HG03354 (cell line): ENCODE measurements around the gene NUDT7.

Source experiments
- ATAC-seq: cut with Tn5 transposase; IDR thresholded peaks from one replicate; pipeline ENCODE4 v1.9.1; 2021; ENCODE audit warnings: mild to moderate bottlenecking; ENCODE audit not compliant: unreplicated experiment, poor library complexity, severe bottlenecking

NUDT7 gene

DNA sequence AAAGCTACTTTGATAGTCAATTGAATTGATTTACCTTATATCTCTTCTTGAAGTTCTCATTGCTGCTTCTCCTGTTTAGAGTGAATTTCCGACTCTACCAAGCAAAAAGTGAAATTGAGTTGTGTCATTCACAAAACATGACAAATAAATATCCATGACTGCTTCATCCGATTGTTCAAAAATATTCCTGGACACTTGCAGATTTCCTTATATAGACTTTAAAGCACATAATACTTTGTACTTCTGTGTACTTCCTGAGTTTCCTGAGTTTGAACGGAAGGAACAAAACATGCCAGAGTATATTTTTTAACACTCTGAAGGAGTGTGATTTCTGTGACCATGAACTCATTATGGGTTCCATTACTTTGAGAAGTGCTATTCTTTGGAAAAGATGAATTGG is 45.5 kb downstream of the NUDT7 start:
- no peak for ATAC-seq

DNA sequence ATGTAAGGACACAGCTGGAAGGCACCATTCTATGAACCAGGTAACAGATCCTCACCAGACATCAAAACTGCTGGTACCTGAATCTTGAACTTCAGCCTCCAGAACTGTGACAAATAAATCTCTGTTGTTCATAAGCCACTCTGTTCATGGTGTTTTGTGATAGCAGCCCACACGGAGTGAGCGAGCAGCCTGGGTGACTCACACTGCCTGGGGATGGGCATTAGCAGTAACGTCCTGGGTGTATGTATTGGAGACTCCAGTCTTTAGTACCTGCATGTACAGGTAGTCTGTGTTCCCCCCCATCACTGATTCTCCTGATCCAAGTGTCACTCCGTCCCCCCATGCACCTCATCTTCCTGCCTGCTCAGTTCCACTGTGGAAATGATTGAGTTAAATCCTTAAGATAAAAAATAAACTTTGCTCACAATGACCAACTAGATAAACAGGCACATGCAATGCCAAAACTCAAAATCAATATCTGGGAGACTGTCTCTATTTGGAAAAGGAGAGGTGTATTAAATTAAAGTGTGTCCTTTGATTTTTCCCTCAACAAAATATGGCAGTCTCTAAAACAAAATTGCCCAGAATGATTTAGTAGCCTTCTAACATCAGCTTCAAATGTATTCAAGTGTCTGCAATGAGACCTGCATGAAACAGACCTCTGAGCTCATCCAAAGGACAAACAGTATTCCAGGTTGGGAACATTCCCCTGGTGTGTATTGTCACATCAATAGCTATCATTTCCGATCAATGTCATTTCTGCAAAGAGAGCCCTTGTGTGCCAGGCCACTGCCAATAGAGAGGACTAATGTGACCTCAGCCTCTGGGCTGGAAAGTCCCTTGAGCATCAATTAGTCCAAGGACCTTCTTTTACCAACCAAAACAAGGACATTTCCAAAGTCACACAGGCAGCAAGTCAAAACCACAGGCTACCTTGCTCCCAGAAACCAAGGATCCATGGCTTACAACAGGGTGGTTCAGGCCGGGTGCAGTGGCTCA is 53.9 kb downstream of the NUDT7 start:
- ATAC-seq: no peak

DNA sequence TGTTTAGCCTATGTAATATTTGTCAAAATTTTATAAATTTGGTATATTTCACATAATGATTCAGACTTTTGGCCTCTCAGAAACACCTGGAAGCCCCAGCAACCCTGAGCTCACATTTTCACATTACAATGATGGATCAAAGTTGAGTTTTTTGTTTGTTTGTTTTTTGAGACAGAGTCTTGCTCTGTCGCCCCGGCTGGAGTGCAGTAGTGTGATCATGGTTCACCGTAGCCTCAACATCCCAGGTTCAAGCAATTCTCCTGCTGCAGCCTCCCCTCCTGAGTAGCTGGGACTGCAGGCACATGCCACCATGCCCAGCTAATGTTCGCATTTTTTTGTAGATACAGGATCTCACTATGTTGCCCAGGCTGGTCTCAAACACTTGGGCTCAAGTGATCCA is 55.4 kb downstream of the NUDT7 start:
- no peak for ATAC-seq

DNA sequence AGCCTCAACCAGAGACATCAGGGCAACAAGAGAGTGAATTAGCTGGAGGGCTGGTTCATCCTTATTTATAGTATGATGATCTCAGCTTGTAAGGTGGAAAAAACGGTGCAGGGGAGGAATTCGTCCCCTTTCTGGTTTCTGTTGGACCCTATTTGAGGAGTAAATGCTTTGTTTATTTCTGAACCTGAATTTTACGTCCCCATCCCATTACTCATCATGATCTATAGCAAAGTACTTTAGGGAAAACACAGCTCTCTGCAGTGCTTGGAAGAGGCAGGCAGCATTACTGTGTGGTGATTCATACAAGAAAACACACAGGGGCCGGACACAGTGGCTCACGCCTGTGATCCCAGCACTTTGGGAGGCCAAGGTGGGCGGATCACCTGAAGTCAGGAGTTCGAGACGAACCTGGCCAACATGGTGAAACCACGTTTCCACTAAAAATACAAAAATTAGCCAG is 58.1 kb downstream of the NUDT7 start:
- ATAC-seq: no peak

DNA sequence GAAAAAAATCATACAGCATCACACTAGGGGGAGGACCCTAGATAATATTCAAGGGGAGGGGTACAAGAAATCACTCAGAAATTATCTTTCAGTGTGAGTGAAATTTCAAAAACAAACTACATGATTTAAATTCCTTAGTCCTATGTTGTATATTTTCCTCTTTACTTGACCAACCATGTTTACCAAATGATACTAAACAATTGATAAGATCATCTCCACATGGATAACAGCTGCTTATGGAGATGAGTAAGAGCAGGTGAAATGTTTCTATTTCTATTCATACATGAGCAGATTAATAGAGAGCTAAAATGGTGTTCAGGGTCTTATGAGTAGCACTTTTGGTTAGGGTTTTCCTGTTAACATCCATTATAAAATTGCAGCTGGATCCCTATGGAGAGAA is 58.8 kb downstream of the NUDT7 start:
- ATAC-seq: no peak

DNA sequence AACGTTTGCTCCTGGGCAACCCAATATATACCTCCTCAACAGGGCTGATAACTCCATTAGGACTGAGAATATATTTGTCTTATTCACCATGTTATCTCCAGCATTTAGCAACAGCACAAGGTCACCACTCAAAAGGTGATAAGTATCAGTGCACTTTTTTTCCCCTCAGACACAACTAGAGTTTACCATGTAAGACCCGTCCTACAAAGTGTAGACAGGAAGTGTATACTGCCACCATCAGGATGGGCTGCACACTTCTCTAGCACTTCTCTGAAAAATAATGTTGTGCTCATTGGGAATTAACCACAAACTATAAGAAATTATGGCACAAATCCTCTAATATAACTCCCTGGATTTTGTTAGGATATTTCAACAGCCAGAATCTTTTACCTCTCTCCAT is 60.4 kb downstream of the NUDT7 start:
- no peak for ATAC-seq

DNA sequence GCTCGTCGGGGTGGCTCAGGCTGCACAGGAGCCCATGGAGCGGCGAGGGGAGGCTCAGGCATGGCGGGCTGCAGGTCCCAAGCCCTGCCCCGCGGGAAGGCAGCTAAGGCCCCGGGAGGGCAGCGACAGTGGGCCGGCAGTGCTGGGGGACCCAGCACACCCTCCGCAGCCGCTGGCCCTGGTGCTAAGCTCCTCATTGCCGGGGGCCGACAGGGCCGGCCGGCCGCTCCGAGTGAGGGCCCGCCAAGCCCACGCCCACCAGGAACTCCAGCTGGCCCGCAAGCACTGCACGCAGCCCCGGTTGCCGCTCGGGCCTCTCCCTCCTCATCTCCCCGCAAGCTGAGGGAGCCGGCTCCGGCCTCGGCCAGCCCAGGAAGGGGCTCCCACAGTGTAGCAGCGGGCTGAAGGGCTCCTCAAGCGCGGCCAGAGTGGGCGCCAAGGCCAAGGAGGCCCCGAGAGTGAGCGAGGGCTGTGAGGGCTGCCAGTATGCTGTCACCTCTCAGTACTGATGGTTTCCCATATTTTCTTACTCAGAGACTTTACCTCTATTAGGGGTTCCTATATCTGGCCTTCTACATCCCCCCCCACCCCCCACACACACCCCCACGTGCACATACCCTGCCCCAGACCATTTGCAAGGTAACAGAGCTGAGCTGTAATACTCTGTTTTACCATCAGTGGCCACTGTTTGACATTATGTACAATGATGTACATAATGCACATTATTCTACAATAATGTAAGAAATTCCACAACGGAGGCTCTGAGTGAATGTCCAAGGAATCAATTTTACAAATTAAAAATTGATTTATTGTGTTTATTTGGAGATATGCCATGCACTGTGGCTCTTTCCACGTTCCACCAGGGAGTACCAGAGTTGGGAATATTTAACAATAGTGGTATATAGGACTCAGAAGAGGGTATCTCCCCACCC is 62.4 kb downstream of the NUDT7 start:
- no peak for ATAC-seq

DNA sequence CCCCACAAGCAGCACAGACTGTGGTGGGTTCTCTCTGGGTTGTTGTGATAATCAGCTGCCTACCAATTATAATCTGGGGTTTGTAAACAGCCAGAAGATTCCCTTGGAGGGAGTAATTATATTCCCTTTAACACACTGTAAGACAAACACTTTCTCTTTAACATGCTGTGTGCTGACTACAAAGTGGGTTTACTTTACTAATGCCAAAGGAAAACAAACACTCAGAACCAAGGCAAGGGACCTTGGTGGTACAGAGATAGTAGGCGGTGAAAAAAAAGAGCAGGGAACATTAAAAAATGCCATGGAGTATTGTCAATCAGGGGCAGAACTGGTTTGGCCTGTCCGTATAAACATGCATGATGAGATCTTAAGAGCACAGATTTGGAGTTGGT is 63.1 kb downstream of the NUDT7 start:
- no peak for ATAC-seq

DNA sequence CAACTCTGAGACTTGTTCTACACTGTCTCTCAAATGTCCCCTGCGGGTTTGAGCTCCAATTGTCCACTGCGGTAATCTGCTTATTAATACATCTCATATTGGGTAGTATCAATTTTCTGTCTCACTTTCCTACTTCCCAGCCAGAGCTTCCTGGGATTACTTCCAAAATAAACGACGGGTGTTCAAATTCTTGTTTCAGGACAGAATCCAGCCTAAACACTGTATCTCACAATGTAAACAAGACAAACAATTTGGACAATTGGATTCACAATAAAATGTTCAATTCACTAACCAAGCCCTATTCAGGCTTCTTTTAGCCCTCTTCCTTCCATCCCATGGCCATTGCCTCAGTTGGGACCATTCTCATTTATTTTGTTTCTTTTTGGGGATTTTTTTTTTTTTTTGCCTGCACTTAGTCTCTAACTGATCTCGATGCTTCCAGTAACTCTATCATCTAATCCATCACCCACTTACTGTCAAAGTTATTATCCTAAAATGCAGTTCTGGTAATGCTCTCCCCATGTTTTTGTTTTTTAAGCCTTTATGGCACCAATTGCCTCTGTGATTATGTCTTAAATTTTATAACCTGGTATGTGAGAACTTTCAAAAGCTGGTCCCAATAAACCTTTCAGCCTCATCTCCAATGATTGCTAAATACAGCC is 64.0 kb downstream of the NUDT7 start:
- ATAC-seq: no peak

DNA sequence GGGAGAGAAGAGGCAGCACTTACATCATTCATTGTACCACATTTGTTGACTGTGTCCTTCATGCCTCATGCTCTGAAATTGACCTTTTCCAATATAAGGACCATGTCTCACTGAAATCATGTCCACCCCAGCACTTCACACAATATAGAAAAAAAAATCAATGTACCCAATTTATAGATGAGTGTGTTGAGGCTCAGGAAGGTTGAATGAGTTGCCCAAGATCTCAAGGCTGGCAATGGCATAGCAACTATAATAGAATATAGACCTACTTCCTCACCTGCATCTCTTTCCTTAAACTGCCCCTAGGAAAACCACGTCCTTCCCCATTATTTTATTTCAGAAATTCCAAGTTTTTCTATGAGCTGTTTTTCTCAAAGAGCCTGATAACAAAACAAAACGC is 65.1 kb downstream of the NUDT7 start:
- ATAC-seq: no peak

DNA sequence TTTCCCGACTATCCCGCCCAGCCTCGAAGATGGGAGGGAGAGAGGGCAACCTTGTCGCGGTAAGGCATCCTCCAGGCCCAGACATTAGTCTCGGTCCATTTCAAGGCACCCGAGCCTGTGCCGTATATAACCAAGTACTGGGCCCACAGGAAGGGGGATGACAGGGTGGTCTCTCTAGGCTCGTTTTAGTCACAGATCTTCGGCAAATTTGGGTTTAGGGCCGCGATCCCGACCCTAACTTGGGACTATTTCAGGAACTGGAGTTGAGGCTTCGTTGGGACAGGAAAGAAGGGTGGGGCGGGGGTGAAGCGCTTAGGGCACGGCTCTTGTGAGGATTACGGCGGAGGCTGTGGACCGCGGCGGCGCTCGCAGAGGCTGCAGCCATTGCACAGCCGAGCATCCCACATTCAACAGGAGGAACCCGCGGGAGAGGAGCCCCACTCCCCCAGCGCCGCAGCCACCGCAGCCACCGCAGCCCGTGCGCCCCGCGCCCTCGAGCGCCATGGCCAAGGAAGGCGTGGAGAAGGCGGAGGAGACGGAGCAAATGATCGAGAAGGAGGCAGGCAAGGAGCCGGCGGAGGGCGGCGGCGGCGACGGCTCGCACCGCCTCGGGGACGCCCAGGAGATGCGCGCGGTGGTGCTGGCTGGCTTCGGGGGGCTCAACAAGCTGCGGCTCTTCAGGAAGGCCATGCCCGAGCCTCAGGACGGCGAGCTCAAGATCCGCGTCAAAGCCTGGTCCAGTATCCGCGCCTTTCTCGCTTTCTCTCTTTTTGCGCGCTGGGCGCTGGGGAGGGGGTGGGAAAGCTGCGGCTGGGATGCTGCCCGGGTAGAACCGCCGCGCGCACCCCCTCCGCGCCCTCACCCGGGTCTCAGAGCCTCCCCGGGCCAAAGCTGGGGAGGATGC is 66.1 kb downstream of the NUDT7 start, which contains the start of gene VAT1L:
Gene VAT1L (plus strand): TSS at position 384 of the 904 bp plus-strand sequence. CDS start 119 bp downstream, at position 503.
- ATAC-seq: no peak

DNA sequence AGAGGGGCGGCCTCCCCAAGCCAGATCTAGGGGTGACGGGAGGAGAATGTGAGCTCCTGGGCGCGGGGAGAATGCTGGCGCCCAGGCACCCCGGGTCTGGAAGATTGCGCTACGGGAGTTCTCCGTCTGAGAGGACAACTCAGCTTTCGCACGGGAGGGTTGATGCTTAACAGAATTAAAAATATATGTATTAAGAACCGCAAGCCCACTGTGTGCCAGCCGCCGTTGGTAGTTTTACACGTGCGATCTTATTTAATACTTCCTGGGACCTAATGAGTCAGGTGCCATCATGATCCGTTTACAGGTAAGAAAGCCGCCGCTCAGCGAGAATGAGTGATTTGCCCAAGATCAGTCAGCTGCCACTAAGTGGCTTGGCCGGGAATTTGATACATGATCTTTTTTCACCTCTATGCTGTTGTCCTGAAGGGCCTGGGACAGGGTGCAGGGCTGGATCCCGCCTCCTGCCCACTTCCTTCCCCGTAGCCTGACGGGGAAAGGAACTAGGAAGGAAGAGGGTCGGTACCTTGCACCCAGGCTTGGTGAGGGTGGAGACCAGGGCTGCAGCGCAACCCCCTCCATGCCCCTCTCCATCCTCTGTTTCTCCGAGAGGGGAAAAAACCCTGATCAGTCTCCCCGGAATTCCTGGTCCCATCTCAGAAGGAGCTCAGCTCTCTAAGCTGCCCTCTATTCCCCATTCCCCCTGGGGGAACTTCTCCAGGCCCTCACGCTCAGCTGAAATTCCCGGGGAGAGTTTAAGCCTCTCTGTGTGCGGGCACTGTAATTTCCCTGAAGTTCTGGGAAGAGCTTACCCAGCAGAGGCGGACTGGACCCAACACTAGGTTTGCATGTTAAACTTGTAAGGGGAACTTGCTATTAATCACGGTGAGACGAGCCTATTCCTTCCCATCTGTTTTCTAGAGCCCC is 67.0 kb downstream of the NUDT7 start:
- ATAC-seq: no peak

DNA sequence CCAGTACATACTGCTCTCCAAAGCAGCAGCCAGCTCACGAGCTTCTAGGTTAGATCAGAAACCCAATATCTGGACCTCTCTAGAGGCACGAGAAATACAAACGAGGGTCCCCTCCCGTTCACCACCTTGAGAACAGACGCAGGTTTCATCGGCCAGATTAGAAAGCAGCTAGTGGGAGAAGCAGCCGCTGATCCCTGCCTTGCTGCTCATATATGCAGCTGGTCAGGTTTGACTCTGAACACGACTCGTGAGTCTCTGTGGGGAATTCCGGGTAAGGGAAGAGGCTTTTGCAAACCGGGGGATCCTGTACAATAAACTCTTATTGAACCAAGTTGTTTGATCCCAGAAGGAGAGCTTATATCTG is 67.7 kb downstream of the NUDT7 start:
- ATAC-seq: no peak

DNA sequence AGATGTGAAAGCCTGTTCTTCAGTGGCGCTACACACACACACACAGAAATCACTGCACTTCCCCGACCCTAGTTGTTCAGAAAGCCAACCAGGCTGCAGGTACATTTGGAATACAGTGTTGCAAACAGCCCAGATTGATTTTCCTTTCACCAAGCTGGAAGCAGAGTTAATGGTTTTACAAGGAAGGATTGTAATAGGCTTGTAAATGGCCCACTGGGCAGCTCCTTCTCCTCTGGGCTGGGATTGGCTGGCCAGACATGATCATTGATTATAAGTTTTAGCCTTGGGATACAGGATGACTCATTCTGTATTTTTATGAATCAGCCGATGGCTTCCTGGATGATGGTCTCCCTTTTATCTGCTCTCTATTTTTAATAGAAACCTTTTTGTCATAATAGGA is 68.6 kb downstream of the NUDT7 start:
- no peak for ATAC-seq
